Neural progenitor cell (in vitro differentiated cells): ENCODE results near the gene JAZF1. TPM values are rescaled to one million over a fixed set of nuclear protein-coding genes. Genes with fewer than 3 reads are reported as not detected.

ENCODE experiments used
- DNase-seq: peaks from one replicate; pipeline ENCODE4 v3.0.0-alpha.2; 2016; ENCODE audit warnings: low spot score
- H2AFZ ChIP-seq: fragments of 200-600 bp; sonication (generic); replicated peaks from 2 replicates; pipeline ENCODE4 v1.6.1; 2016; ENCODE audit warnings: antibody characterized with exemption
- H3F3A ChIP-seq: fragments of 200-600 bp; sonication (generic); 2 replicates; pipeline ENCODE4 v1.6.1; 2016; ENCODE audit warnings: antibody characterized with exemption, low read depth
- H3K27ac ChIP-seq: fragments of 200-600 bp; sonication (generic); 2 replicates; pipeline ENCODE4 v1.5.1; 2016; ENCODE audit warnings: mild to moderate bottlenecking
- H3K27me3 ChIP-seq: fragments of 200-600 bp; sonication (generic); 2 replicates; pipeline ENCODE4 v1.6.1; 2016; ENCODE audit warnings: mild to moderate bottlenecking, moderate library complexity
- H3K36me3 ChIP-seq: fragments of 200-600 bp; sonication (generic); 2 replicates; pipeline ENCODE4 v1.5.1; 2016
- H3K4me1 ChIP-seq: fragments of 200-600 bp; sonication (generic); 2 replicates; pipeline ENCODE4 v1.6.1; 2016; ENCODE audit warnings: mixed run types
- H3K4me2 ChIP-seq: fragments of 200-600 bp; sonication (generic); 2 replicates; pipeline ENCODE4 v1.6.1; 2016
- H3K4me3 ChIP-seq: fragments of 200-600 bp; sonication (generic); 2 replicates; pipeline ENCODE4 v1.5.1; 2016
- H3K79me2 ChIP-seq: fragments of 200-600 bp; sonication (generic); 2 replicates; pipeline ENCODE4 v1.6.1; 2016; ENCODE audit warnings: low read depth
- H3K9ac ChIP-seq: fragments of 200-600 bp; sonication (generic); 2 replicates; pipeline ENCODE4 v1.6.1; 2016
- H3K9me3 ChIP-seq: fragments of 200-600 bp; sonication (generic); 2 replicates; pipeline ENCODE4 v1.5.1; 2016; ENCODE audit warnings: low read depth
- H4K20me1 ChIP-seq: fragments of 200-600 bp; sonication (generic); 2 replicates; pipeline ENCODE4 v1.6.1; 2016; ENCODE audit warnings: low read depth
- H3K27ac Mint-ChIP-seq: 3 replicates; pipeline ENCODE4 v1.8.0; 2021; ENCODE audit warnings: mixed read lengths
- H3K27me3 Mint-ChIP-seq: 2 replicates; pipeline ENCODE4 v1.8.0; 2022; ENCODE audit warnings: low read depth, mild to moderate bottlenecking, inconsistent platforms, moderate library complexity, mixed read lengths; ENCODE audit not compliant: insufficient read depth
- H3K36me3 Mint-ChIP-seq: 3 replicates; pipeline ENCODE4 v1.8.0; 2021; ENCODE audit warnings: mixed read lengths
- H3K4me1 Mint-ChIP-seq: 3 replicates; pipeline ENCODE4 v1.8.0; 2021; ENCODE audit warnings: mixed read lengths
- H3K4me3 Mint-ChIP-seq: 3 replicates; pipeline ENCODE4 v1.8.0; 2021; ENCODE audit warnings: mild to moderate bottlenecking, moderate library complexity, mixed read lengths
- H3K9me3 Mint-ChIP-seq: 3 replicates; pipeline ENCODE4 v1.8.0; 2020; ENCODE audit warnings: mixed read lengths
- CTCF ChIP-seq: fragments of 200-600 bp; sonication (generic); IDR thresholded peaks from 2 replicates; pipeline ENCODE4 v1.5.1; 2017; ENCODE audit warnings: antibody characterized with exemption, mild to moderate bottlenecking
- EZH2 ChIP-seq: fragments of 200-600 bp; sonication (generic); IDR thresholded peaks from 2 replicates; pipeline ENCODE4 v1.6.1; 2017; ENCODE audit warnings: antibody characterized with exemption, mild to moderate bottlenecking, moderate library complexity
- EZH2phosphoT487 ChIP-seq: fragments of 200-600 bp; sonication (generic); IDR thresholded peaks from 2 replicates; pipeline ENCODE4 v1.6.1; 2017; ENCODE audit warnings: antibody characterized with exemption
- total RNA-seq: library from RNA; depleted of rRNA; stranded (reverse); fragments of >200 nt; gene quantifications from 2 replicates; pipeline ENCODE4 v1.2.3, GENCODE V29; 2015; ENCODE audit warnings: low replicate concordance

Gene JAZF1
- total RNA-seq, 1 donor from 2014 or later, result 3.1 TPM

DNA sequence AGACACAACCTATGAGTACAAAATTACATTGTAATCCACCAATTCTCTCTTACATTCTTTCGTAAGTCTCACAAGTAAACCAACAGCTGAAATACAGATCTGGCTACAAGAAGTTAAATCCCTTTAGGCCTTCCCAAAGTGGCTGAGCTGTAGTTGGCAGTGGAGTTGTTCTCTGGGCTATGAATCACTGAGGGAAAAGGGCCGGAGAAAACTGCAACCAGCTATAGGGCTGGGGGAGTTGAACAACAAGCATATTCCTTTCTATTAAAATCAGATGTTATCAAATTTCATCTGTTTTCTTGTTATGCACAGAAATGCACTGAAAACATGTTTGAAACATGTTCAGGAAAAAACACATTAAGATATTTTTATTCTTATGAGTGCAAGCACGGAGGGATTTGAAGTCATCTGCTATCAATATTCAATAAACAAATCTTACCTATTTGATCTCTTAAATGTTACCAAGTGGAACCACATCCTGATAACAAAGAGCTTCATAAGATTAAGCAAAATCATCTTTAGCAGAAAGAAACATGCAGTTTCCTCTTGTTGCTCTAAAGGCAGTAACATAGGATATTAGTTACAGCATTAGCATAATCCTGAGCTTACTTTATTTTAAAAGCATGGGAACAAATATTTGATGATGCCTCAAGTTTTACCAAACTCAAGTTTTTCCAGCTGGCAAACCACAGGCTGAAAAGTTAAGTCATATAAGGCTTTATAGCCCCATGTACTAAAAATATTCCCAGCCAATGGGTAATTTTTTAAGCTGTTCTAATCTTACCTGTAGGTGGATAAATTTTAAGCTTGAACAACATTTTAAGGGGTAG lies 227.9 kb downstream of the JAZF1 start:
- no peak overlapping the region for H3K4me3 ChIP-seq
- H3K4me3 Mint-ChIP-seq, result no peak overlapping the region
- DNase-seq, result no peak
- no peaks in the 10 kb centered on the region for H3K9me3 ChIP-seq
- H3K9ac ChIP-seq, result no peak overlapping the region
- H3F3A ChIP-seq, result no peaks in the 10 kb centered on the region
- H3K27ac ChIP-seq, result no peak overlapping the region
- no peaks in the 10 kb centered on the region for H3K4me1 ChIP-seq
- H3K27me3 Mint-ChIP-seq, result peaks cover 2% of the 10 kb centered on the region
- no peak for TF ChIP-seq EZH2
- no peaks in the 10 kb centered on the region for H3K36me3 ChIP-seq
- no peaks in the 10 kb centered on the region for H3K36me3 Mint-ChIP-seq
- no peaks in the 10 kb centered on the region for H4K20me1 ChIP-seq
- H3K27me3 ChIP-seq, result no peaks in the 10 kb centered on the region
- no peak overlapping the region for H3K4me2 ChIP-seq
- H3K9me3 Mint-ChIP-seq, result no peaks in the 10 kb centered on the region
- no peaks in the 10 kb centered on the region for H3K79me2 ChIP-seq
- H2AFZ ChIP-seq, result no peak overlapping the region
- no peak overlapping the region for H3K27ac Mint-ChIP-seq
- no peaks in the 10 kb centered on the region for H3K4me1 Mint-ChIP-seq

- peaks cover 2% of the 10 kb centered on the region for H3K27me3 Mint-ChIP-seq
- Histone ChIP-seq H3K27ac (no peak overlapping the region), H2AFZ (no peak overlapping the region), H3K27me3 (no peaks in the 10 kb centered on the region), H3F3A (no peaks in the 10 kb centered on the region), H3K4me1 (no peaks in the 10 kb centered on the region), H3K4me2 (no peak overlapping the region), H3K9ac (no peak overlapping the region), H3K79me2 (no peaks in the 10 kb centered on the region), H4K20me1 (no peaks in the 10 kb centered on the region), H3K9me3 (no peaks in the 10 kb centered on the region), H3K4me3 (no peak overlapping the region), H3K36me3 (no peaks in the 10 kb centered on the region)
- TF ChIP-seq CTCF (no peak), EZH2 (no peak), EZH2phosphoT487 (no peak)
- no peaks in the 10 kb centered on the region for H3K4me1 Mint-ChIP-seq
- H3K9me3 Mint-ChIP-seq, result no peaks in the 10 kb centered on the region
- H3K4me3 Mint-ChIP-seq, result no peak overlapping the region
- H3K27ac Mint-ChIP-seq, result no peak overlapping the region
- DNase-seq, result no peak
- no peaks in the 10 kb centered on the region for H3K36me3 Mint-ChIP-seq
Observed at GRCh38 chr7:27950123-27950522, 230.5 kb downstream of the JAZF1 start.

DNA sequence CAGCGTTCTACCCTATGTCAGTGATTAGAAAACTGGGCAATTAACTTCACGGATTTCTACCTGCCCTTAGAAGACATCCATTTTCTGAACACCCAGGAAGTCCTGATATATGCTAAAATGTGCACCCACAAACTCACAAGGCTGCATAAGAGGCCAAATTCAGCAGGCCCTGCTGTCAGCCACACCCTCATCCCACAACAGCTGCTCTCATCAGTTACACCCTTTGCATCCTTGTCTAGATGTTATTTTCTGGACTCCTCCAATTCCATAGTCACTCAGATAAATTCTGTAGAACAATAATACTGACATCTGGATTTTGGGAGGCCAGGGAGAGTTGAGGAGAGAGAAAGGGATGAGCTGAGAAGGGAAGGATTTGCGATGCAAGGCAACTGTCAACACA lies 231.7 kb downstream of the JAZF1 start:
- TF ChIP-seq EZH2phosphoT487, result no peak
- TF ChIP-seq EZH2, result no peak
- H3K4me3 Mint-ChIP-seq, result no peak overlapping the region
- no peaks in the 10 kb centered on the region for H4K20me1 ChIP-seq
- H3K9me3 ChIP-seq, result no peaks in the 10 kb centered on the region
- H3K27me3 Mint-ChIP-seq, result no peaks in the 10 kb centered on the region
- H3K36me3 ChIP-seq, result no peaks in the 10 kb centered on the region
- no peaks in the 10 kb centered on the region for H3K27me3 ChIP-seq
- H3K36me3 Mint-ChIP-seq, result no peaks in the 10 kb centered on the region
- H3K4me1 Mint-ChIP-seq, result peaks cover 2% of the 10 kb centered on the region
- H3K4me2 ChIP-seq, result no peak overlapping the region
- H3K79me2 ChIP-seq, result no peaks in the 10 kb centered on the region
- no peak for DNase-seq
- H3K27ac Mint-ChIP-seq, result no peak overlapping the region
- no peak overlapping the region for H2AFZ ChIP-seq
- H3K4me1 ChIP-seq, result no peaks in the 10 kb centered on the region
- no peak overlapping the region for H3K27ac ChIP-seq
- H3K9ac ChIP-seq, result no peak overlapping the region
- no peaks in the 10 kb centered on the region for H3F3A ChIP-seq
- no peaks in the 10 kb centered on the region for H3K9me3 Mint-ChIP-seq
- no peak overlapping the region for H3K4me3 ChIP-seq

- Histone ChIP-seq H2AFZ (no peak overlapping the region), H3K4me3 (no peak overlapping the region), H3K27me3 (no peaks in the 10 kb centered on the region), H3K4me2 (no peak overlapping the region), H3K9ac (no peak overlapping the region), H3K27ac (no peak overlapping the region), H3F3A (no peaks in the 10 kb centered on the region), H3K9me3 (no peaks in the 10 kb centered on the region), H3K36me3 (no peaks in the 10 kb centered on the region), H4K20me1 (no peaks in the 10 kb centered on the region), H3K4me1 (no peaks in the 10 kb centered on the region), H3K79me2 (no peaks in the 10 kb centered on the region)
- no peaks in the 10 kb centered on the region for H3K9me3 Mint-ChIP-seq
- TF ChIP-seq EZH2 (no peak), EZH2phosphoT487 (no peak), CTCF (no peak)
- H3K27me3 Mint-ChIP-seq, result no peaks in the 10 kb centered on the region
- peaks cover 4% of the 10 kb centered on the region for H3K4me1 Mint-ChIP-seq
- no peak for DNase-seq
- no peak overlapping the region for H3K4me3 Mint-ChIP-seq
- no peak overlapping the region for H3K27ac Mint-ChIP-seq
- no peaks in the 10 kb centered on the region for H3K36me3 Mint-ChIP-seq
Observed at GRCh38 chr7:27947586-27948278, 232.9 kb downstream of the JAZF1 start.
